Measurements from ENCODE around the gene CYP20A1. TPM values are rescaled to one million over a fixed set of nuclear protein-coding genes. Genes with fewer than 3 reads are reported as not detected.
"Not testable (repeated sequence)": the region's sequence is repeated elsewhere in the genome, so short reads cannot be mapped to it uniquely, and the experiment has no call there.

Gene CYP20A1
- total RNA-seq, 1 experiment from 2014 or later, result 15.3 TPM

GRCh38 chr2:203282101-203282500 is 43.3 kb downstream of the CYP20A1 start:
- DNase-seq (ENCODE audit: low spot score), result no peak

- DNase-seq (ENCODE audit: low spot score), result no peak
Observed at GRCh38 chr2:203286532-203286931, 47.7 kb downstream of the CYP20A1 start.

GRCh38 chr2:203301667-203302066 is 62.8 kb downstream of the CYP20A1 start:
- no peak for DNase-seq (ENCODE audit: low spot score)

GRCh38 chr2:203302586-203302985 is 63.8 kb downstream of the CYP20A1 start:
- DNase-seq (ENCODE audit: low spot score), result not testable (repeated sequence)

- no peak for DNase-seq (ENCODE audit: low spot score)
Observed at GRCh38 chr2:203310688-203311436, 72.0 kb downstream of the CYP20A1 start.

- DNase-seq (ENCODE audit: low spot score), result no peak
Observed at GRCh38 chr2:203326356-203326755, 87.5 kb downstream of the CYP20A1 start.

- DNase-seq (ENCODE audit: low spot score), result no peak
Observed at GRCh38 chr2:203327582-203327900, 88.7 kb downstream of the CYP20A1 start.

- peak; percentile 45 for DNase-seq (ENCODE audit: low spot score)
Observed at GRCh38 chr2:203327901-203328759, 89.3 kb downstream of the CYP20A1 start, which contains the start of gene ABI2. ABI2 (plus strand) TSS chr2:203328394; CDS start chr2:203328515, 121 bp downstream.

GRCh38 chr2:203328760-203329540 is 90.1 kb downstream of the CYP20A1 start:
- peak; percentile 20 for DNase-seq (ENCODE audit: low spot score)

- DNase-seq (ENCODE audit: low spot score), result no peak
Observed at GRCh38 chr2:203330434-203330833, 91.6 kb downstream of the CYP20A1 start.

- no peak for DNase-seq (ENCODE audit: low spot score)
Observed at GRCh38 chr2:203338322-203338721, 99.5 kb downstream of the CYP20A1 start.

- peak; percentile 75 for DNase-seq (ENCODE audit: low spot score)
Observed at GRCh38 chr2:203340791-203341487, 102.1 kb downstream of the CYP20A1 start.

- DNase-seq (ENCODE audit: low spot score), result no peak
Observed at GRCh38 chr2:203341741-203342310, 103.0 kb downstream of the CYP20A1 start.

GRCh38 chr2:203342374-203342773 is 103.6 kb downstream of the CYP20A1 start:
- DNase-seq (ENCODE audit: low spot score), result not testable (repeated sequence)

GRCh38 chr2:203344667-203345066 is 105.8 kb downstream of the CYP20A1 start:
- DNase-seq (ENCODE audit: low spot score), result no peak

- DNase-seq (ENCODE audit: low spot score), result no peak
Observed at GRCh38 chr2:203346612-203347011, 107.8 kb downstream of the CYP20A1 start.

- no peak for DNase-seq (ENCODE audit: low spot score)
Observed at GRCh38 chr2:203347375-203347774, 108.6 kb downstream of the CYP20A1 start.

- DNase-seq (ENCODE audit: low spot score), result no peak
Observed at GRCh38 chr2:203352604-203353255, 113.9 kb downstream of the CYP20A1 start.

- DNase-seq (ENCODE audit: low spot score), result no peak
Observed at GRCh38 chr2:203354966-203355365, 116.1 kb downstream of the CYP20A1 start.

Data from H4 (cell line).